GM18867 (cell line): ENCODE results near the gene RNF150.
A peak's percentile ranks its signal among the peaks of the same experiment; 100 is the strongest.

Source experiments
- ATAC-seq: cut with Tn5 transposase; IDR thresholded peaks from one replicate; pipeline ENCODE4 v1.9.1; 2021; ENCODE audit warnings: mild to moderate bottlenecking, moderate library complexity; ENCODE audit not compliant: unreplicated experiment

Gene RNF150

GRCh38 chr4:140871368-140871767 lies 261.9 kb downstream of the RNF150 start:
- ATAC-seq, result no peak

- no peak for ATAC-seq
Measured at GRCh38 chr4:140870427-140870826, 262.8 kb downstream of the RNF150 start.

GRCh38 chr4:140869446-140869845 lies 263.8 kb downstream of the RNF150 start:
- ATAC-seq, result no peak

GRCh38 chr4:140867356-140867755 lies 265.9 kb downstream of the RNF150 start:
- ATAC-seq, result no peak

GRCh38 chr4:140866492-140867005 lies 266.7 kb downstream of the RNF150 start:
- ATAC-seq, result no peak

- no peak for ATAC-seq
Measured at GRCh38 chr4:140865253-140866217, 267.7 kb downstream of the RNF150 start.

- no peak for ATAC-seq
Measured at GRCh38 chr4:140863197-140863596, 270.1 kb downstream of the RNF150 start.

GRCh38 chr4:140862177-140862442 lies 271.2 kb downstream of the RNF150 start:
- ATAC-seq, result no peak

- peak; percentile 72 for ATAC-seq
Measured at GRCh38 chr4:140861359-140862176, 271.7 kb downstream of the RNF150 start.

- no peak for ATAC-seq
Measured at GRCh38 chr4:140858897-140859296, 274.4 kb downstream of the RNF150 start.

- ATAC-seq, result no peak
Measured at GRCh38 chr4:140857111-140857510, 276.2 kb downstream of the RNF150 start.

GRCh38 chr4:140856621-140857062 lies 276.6 kb downstream of the RNF150 start:
- ATAC-seq, result no peak

- no peak for ATAC-seq
Measured at GRCh38 chr4:140854168-140854567, 279.1 kb downstream of the RNF150 start.

- no peak for ATAC-seq
Measured at GRCh38 chr4:140851804-140852203, 281.5 kb downstream of the RNF150 start.

GRCh38 chr4:140851032-140851636 lies 282.1 kb downstream of the RNF150 start:
- peak; percentile 82 for ATAC-seq

GRCh38 chr4:140849526-140849925 lies 283.7 kb downstream of the RNF150 start:
- no peak for ATAC-seq

GRCh38 chr4:140846736-140847135 lies 286.5 kb downstream of the RNF150 start:
- ATAC-seq, result no peak

GRCh38 chr4:140844061-140844460 lies 289.2 kb downstream of the RNF150 start:
- ATAC-seq, result no peak

- no peak for ATAC-seq
Measured at GRCh38 chr4:140841186-140841585, 292.1 kb downstream of the RNF150 start.

- ATAC-seq, result no peak
Measured at GRCh38 chr4:140839888-140840790, 293.1 kb downstream of the RNF150 start.
